H4 (cell line): ENCODE results near the gene RAD23B. TPM values are rescaled to one million over a fixed set of nuclear protein-coding genes. Genes with fewer than 3 reads are reported as not detected.

ENCODE experiments used
- DNase-seq: peaks from one replicate; pipeline ENCODE4 v3.0.0-alpha.2; 2015; ENCODE audit warnings: low spot score
- total RNA-seq: library from RNA; depleted of rRNA; stranded (reverse); fragments of >200 nt; shearing (Covaris generic); gene quantifications from 2 replicates; pipeline ENCODE4 v1.2.3, GENCODE V29; 2014

The RAD23B gene
- total RNA-seq, 1 experiment from 2014 or later, result 108 TPM

DNA sequence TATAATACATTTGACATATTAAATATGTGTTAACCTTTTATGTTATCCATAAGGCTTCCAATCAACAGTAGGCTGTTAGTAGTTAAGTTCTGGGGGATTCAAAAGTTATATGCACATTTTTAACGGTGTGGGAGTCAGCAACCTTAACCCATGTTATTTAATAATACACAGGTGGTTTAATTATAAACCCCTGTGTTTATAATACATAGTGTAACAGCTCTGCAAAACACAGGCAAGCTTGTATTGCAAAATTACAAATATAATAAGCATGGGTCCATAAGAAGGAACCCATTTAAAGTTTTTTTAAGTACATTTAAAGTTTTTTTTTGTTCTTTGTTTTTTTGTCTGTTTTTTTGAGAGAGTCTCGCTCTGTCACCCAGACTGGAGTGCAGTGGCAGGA is 14.5 kb upstream of the RAD23B start:
- DNase-seq, result no peak

DNA sequence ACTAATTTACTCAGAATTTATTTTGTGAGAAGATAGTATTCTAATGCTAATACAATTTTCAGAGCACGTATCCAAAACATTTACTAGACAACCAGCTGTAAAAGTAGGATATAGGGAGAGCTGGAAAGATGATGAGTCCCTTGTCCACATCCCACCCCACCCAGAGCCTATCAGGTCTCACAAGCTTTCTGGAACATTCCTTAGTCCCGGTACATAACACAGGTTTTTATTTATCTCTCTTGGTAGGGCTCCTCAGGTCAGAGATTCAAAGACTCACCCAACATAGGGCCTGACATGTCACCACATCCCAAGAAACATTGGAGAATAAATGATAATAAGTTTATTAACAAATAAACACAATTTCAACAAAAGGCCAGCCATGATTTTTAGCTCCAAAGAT is 13.8 kb upstream of the RAD23B start:
- DNase-seq, result no peak

DNA sequence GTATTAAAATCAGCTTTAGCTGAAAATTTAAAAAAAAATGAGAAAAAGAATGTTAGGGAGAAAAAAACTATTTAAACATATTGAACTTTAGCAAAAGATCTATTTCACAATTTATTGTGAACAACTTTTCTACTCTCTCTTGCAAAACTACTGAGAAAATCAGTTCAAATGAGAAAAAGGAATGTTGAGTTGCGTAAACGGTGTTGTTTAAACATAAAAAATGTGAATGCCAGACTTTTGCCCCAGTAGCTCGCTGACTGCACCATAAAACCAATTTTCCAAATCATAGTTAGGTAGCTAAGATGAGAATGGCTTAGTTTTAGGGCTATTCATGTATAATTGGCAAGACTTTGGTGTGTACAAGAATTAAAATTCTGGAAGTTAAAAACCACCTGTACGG is 13.4 kb upstream of the RAD23B start:
- no peak for DNase-seq

DNA sequence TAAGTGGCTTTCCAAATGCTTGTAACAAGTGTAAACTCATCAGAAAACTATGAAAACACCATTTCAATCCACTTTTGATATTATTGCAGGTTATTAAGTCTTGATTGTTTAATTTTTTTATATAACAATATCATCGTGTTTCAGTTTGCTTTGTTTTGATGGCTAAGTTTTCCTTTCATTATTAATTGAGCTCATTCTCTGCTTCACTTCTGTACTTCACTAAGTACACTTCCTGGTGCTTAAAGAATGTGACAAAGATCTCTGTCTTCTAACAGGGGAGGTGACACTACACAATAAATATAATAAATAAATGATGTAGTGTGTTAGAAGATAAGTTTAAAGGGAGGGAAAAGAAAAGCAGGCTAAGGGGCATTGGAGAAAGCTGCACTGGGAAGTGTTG is 13.0 kb upstream of the RAD23B start:
- no peak for DNase-seq

DNA sequence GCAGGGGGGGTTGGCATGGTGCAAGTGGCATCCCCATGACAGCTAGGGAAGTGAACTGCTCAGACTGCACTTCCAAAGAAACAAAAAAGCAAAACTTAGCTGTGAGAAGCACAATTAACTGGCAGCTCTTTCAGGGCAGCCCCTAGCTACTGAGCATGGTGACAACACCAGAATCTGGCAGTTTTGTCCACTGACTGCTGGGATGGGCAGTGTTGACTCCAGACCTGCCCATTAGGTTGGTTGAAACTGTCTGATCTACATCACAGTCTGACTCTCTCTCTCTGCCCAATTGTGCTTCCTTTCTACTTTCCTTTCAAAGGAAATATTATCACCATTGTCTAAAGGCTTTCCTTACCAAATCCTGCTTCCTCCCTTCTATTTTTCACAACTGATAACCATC is 12.5 kb upstream of the RAD23B start:
- no peak for DNase-seq

DNA sequence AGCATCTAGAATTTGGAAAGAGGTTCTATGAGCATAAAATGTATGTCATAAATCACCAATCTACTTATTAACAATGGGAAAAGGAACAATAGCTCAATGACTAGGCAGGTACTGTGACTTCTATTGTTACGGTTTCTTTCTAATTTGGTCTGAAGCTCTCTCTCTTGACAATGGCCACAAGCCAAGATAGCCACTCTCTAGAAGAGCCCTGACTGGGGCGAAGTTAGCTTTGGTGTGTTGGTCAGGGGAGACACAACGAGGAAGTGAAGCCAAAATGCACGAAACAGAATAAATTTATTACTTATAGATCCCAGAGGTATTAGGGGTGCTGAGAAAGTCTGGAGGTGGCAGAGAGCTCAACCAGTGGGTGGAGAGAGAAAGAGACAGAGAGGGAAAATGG is 9.4 kb upstream of the RAD23B start:
- DNase-seq, result no peak

DNA sequence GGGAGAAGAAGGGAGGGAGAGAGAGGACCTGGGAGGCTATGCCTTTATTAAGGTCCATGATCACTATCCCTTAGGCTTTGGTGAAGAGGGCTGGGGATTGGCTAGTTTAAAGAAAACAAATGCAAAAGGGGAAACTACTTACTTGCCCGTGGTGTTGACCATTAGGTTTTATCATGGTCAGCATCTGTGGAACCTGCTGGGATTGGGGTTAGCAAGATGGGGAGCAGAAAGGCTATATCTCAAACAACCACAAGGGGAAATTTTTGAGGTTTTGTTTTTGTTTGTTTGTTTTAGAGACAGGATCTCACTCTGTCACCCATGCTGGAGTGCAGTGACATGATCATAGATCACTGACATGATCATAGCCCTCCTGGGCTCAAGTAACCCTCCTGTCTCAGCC is 9.0 kb upstream of the RAD23B start:
- DNase-seq, result no peak

DNA sequence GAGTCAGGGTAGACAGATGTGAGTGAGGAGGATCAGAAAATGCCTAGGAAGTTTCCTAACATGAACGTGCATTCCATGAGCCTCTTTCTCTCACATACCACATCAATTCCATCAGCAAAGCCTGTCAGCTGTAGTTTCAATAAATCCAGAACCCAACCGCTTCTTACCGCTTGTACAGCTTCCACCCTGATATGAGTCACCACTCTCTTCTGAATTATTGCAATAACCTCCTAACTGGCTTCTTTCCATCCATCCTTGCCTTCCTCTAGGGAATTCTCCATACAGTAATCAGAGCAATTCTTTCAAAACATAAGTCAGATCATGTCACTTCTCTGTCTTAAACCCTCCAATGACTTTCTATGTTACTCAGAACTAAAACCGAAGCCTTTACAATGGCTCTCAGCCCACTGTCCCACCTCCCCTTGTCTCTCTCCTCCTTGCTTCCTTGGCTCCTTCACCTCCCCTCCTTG is 8.1 kb upstream of the RAD23B start:
- DNase-seq, result peak; percentile 81

DNA sequence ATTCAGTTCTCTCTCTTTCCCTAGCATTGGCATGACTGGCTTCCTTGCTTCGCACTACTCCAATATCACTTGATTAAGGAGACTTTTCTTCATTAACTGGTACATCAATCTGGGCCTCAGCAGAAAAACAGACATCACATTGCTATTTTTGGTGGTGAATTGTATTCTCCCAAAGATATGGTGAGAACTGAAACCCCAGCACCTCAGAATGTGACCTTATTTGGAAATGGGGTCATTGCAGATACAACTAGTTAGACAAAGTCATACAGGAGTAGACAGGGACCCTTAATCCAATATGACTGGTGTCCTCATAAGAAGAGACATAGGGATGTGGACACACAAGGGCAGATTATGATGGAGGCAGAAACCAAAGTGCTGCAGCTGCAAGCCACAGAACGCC is 7.5 kb upstream of the RAD23B start:
- no peak for DNase-seq

DNA sequence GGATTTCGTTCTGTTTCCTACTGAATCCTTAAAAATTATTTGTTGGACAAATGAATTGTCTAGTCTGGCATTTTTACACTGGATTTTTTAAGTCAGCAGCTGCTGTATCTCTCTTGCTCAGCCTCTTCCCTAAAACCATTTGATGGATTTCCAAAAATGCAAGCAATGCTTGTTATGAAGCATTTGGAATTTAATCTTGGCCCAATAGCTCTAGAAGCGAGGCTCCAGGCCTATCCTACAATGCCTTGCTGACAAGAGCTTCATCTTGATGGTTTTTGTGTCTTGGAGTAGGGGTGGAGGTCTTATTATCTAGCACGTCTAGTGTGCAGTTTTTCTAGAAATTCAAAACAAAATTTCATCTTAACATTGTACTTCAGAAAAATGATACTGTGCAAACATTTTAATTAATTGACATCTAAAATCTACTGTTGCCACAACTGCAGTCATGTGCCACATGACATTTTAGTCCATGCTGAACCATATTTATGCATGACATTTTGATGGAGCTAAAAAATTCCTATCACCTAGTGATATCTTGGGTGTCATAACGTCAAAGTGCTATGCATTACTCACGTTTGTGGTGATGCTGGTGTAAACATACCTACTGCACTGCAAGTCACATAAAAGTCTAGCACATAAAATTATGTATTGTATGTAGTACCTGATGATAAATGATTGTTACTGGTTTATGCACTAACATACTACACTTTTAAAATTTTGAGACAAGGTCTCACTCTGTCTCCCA is 5.9 kb upstream of the RAD23B start:
- DNase-seq, result no peak

DNA sequence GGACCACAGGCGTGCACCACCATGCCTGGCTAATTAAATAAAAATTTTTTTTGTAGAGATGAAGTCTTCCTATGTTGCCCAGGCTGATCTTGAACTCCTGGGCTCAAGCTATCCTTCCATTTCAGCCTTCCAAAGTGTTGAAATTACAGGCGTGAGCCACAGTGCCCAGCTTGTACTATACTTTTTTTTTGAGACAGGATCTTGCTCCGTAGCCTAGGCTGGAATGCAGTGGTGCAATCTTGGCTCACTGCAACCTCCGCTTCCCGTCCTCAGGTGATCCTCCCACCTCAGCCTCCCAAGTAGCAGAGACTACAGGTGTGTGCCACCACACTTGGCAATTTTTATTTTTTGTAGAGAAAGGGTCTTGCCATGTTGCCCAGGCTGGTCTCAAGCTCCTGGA is 5.3 kb upstream of the RAD23B start:
- no peak for DNase-seq

DNA sequence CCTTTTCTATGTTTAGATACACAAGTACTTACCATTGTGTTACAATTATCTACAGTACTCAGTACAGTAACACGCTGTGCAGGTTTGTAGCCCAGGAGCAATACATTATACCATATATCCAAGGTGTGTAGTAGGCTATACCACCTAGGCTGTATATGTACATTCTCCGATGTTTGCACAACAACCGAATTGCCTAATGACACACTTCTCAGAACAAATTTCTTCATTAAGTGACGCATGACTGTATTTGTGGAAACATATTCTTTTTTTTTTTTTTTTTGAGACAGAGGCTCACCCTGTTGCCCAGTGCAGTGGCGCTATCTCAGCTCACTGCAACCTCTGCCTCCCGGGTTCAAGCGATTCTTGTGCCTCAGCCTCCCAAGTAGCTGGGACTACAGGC is 4.0 kb upstream of the RAD23B start:
- no peak for DNase-seq

DNA sequence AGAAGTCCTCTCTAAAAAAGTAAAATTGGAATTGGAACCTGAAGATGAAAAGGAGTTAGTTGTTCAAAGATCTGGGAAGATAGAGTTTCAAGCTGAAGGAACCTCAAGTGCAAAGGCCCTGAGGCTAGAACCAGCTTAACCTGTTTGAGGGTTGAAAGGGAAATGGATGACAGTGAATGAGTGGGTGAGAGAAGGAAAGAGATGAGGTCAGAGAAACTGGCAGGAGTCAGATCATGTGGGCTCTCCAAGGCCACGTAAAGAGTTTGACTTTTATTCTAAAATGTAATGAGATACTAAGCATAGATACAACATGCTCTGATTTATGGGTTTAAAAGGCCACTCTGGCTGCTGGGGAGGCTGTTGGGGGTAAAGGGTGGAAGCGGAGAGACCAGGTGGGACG is 2.5 kb upstream of the RAD23B start:
- no peak for DNase-seq

DNA sequence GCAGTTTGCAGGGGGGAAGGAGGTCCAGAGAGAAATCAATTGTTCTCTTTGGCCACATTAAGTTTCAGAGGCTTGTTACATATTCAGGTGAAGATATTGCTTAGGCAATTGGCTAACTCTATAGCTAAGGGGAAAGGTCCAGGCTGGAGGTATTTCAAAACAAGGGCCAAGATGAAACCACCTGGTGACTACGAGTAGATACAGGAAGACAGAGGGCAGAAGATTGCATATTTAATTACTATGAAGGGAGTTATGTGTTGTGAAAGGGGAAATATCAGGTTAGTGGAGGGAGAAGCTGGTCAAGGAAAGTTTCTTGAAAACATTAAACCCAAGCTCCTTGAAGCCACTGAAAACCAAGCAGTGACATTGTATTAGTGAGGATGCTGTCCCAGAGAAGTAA is 1.9 kb upstream of the RAD23B start:
- no peak for DNase-seq

DNA sequence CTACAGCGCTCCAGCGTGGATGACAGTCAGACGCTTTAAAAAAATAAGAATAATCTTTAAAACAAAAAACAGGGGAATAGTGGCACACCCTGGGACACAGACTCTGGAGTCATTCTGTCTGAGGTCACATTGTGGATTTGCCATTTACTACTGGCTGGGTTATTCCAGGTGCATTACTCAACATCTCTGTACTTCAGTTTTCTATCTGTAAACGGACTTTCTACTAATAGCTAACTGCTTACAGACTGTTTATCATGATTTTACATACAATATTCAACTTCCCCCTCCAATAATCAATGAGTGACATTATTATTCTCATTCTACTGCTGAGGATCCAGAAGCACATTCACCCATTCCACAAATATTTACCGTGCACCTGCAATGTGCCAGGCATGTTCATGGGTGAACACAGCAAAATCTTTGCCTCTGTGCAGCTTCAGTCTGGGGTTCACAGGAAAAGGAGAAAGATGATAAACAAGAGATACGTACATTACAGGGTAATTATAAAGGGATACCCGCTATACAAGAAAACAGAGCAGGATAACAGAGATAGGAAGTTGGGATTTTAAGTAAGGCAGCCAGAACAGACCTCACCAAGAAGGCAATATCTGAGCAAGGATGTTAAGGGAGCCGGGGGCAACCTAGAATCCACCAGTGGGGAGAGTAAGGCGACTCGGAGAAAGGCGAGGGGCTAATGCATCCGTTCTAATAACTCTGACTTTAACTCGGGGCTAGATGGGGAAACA is 984 bp upstream of the RAD23B start:
- no peak for DNase-seq

DNA sequence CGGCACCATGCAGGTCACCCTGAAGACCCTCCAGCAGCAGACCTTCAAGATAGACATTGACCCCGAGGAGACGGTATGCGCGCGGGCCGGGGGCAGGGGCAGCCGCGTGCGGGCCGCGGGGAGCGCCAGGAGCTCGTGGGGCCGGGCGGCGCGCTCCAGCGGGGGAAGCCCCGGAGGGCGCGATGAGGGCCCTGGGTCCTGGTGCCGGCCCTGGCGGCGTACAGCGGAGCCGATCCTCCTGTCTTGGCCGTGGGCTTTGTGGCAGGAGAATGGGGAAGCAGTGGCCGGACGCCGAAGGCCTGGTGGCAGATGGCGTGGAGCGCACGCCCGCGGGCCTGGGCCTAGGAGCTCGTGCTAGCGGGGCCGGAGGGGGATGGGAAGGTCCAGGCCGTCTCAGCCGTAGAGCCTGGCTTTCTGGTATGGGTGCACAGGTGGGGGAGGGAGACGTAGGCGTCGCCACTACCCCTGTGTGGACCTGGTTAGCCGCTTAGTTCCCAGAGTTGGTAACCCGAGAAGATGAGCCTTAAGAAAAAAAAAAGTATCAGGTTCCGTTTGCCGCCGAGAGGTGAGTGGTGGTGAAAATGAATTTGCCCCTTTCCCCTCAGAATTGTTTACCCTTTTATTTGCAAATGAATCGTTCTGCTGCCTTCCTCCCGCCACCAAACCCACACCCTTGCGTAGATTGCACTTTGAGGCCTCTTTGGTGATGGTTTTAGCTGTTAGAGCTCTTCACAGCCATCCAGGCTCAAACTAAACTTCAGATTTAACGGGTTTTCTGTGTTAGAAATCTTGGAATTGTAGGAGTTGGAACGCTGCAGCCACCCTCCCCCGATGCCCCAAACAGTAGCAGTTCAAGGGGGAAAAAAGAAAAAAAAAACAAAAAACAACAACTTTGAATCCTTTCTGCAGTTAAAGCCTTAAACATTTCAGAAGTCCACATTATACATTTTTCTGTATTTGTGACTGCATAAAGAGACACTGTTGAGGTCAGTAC is 841 bp downstream of the RAD23B start:
- DNase-seq, result peak; percentile 70

DNA sequence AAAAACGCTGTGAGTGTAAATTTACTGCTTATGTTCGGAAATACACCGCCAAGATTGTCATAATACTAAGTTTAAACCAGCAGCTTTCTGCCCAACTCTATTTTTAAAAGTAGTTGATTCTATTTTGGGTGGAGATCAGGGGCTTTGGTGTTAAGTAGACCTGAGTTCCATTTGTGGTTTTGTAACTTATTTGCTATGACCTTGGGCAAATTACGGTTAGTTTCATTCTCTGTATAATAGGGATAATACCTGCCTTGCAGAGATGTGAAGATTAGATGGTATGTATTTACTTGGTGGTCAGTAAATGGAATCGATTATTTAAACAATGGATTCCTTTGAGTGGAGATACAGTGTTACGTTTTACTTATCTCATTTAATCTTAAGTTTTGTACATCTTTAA is 1.6 kb downstream of the RAD23B start:
- DNase-seq, result no peak

DNA sequence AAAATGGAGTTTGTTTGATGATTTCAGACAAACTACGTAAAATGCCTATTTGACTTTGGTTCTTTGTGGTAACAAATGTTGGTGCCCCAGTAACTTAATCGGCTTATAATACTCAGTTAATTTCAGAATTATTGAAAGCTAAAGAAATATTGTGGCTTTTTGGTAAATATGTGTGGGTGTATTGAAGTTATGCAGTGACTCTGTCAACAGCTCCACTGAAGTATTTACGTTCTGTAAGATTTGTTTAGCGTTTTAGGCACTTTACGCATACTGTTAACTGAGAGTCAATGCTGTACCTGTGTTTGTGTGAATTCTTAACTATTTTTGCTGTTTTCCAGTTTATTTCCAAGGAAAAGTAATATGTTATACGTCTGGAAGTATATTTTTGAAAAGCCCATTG is 2.2 kb downstream of the RAD23B start:
- DNase-seq, result no peak

DNA sequence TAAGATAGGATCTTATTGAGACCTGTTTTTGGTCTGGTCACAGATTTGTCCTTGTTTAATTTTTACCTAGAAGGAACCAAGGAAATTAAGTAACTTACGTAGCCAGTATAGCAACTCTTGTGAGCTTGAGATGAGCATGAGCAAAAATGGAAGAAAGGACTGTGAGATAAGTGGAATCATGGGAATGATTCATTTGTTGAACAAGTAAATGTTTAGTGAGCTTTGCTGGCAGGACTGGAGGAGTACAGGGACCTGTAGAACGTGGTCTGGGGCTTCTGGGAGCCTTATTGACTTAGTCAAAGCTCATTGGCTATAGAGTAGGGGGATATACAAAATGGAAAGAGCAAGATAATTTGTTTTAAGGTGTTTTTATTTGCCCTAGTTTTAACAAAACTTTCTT is 3.0 kb downstream of the RAD23B start:
- no peak for DNase-seq

DNA sequence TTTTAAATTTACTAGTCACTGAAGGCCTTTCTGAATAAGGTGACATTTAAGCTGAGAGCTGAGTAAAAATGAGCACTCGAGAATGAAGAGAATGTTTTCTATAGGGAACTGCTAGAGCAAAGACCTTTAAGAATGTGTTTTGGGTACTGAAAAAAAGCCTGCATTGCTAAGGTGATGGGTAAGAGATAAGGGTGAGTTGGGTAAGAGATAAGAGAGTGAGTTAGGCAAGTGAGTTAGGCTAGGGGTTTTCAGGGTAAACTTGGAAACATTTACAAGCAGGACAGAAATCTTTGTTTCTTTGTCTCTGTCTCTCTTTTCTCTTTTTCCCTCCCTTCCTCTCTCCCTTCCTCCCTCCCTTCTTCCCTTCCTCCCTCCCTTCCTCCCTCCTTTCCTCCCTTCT is 5.6 kb downstream of the RAD23B start:
- no peak for DNase-seq

DNA sequence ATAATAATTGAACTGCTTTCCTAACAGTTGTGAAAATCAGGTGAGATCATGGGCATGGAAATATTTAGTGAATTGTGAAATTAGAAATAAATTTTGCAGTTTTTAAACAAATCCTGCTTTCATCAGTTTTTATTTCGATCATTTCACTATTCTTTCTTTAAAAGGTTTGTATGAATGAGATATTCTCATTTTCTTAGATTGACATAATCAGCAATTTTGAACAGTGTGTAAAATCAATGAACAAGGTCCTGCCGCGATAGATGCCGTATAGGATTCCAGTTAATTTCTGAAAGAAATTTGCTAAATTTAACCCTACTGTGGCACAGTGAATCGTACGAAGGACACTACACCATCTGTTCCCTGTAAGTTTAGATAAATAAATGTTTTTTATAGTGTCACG is 7.5 kb downstream of the RAD23B start:
- no peak for DNase-seq

DNA sequence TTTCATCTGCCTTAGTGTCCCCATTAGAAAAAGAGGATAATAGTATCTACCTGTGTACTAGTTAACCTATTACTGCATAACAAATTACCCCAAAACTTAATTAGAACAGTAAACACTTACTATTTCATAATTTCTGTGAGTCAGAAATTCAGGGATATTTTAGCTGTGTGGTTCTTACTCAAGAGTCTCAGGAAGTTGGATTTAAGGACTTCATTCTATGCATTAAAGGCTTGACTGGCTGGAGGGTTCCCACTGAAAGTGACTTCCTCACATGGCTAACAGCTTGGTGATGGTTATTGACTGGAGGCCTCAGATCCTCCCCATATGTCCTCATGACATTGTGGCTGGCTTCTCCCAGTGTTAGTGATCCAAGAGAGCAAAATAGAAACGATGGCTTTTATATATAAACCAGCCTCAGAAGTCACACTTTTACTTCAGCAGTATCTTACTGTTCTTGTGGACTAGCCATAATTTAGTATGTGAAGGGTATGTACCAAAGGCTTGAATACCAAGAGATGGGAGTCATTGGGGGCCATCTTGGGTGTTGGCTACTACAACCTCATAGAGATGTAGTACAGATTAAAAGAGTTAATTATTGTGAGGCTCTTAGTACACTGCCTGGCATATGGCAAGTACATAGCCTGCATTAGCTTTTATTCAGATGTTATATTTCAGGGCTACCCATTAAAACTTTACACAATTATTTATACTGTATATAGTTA is 9.9 kb downstream of the RAD23B start:
- no peak for DNase-seq
